HepG2 (cell line): ENCODE results near the gene LRP1B. TPM values are rescaled to one million over a fixed set of nuclear protein-coding genes. Genes with fewer than 3 reads are reported as not detected.

Source experiments
- ATAC-seq: fragments of 200-7000 bp; cut with Tn5 transposase; 3 replicates; pipeline ENCODE4 v1.9.1; 2020; ENCODE audit warnings: mild to moderate bottlenecking, moderate library complexity
- BruUV-seq: library from RNA; stranded (reverse); fragments of 400-500 nt; replicated peaks from 2 replicates; lab custom pipeline; 2021; lab: Mats Ljungman, UMichigan
- CTCF ChIA-PET: fragments of 300-600 bp; formaldehyde crosslinking; extraction: SDS; loops from one replicate; lab custom pipeline; 2021; ENCODE audit warnings: low total read pairs, inconsistent platforms, low intra/inter-chr PET ratio; lab: Yijun Ruan, JAX
- POLR2A ChIA-PET: fragments of 350-600 bp; sonication (Branson Sonifier 250); formaldehyde crosslinking; loops from one replicate; lab custom pipeline; 2020; ENCODE audit warnings: antibody characterized with exemption, inconsistent platforms; lab: Yijun Ruan, JAX
- DNase-seq: peaks from one replicate; pipeline ENCODE4 v3.0.0-alpha.2; 2015; ENCODE audit warnings: low spot score
- FAIRE-seq: peaks from 3 replicates; lab custom pipeline; 2011; peaks lifted over from hg19 to GRCh38; lab: Jason Lieb, UNC
- H2AFZ ChIP-seq: one replicate; pipeline ENCODE4 v1.6.1; 2011; ENCODE audit warnings: low read length, inconsistent platforms
- H3K27ac ChIP-seq: fragments of 300-600 bp; 3 replicates; pipeline ENCODE4 v1.8.0; 2011; ENCODE audit warnings: mixed run types, mild to moderate bottlenecking, mixed read lengths, low read length, inconsistent platforms; ENCODE audit not compliant: insufficient read depth; ENCODE audit errors: extremely low read length
- H3K27me3 ChIP-seq, 2 experiments: fragments of 200-600 bp in 1 of 2; 2 replicates in 1 of 2; 3 replicates in 1 of 2; pipeline versions ENCODE4 v1.6.0 to v1.8.0; 2011; ENCODE audit warnings: low read length in 2 of 2, mild to moderate bottlenecking in 2 of 2, moderate library complexity in 2 of 2, inconsistent platforms in 1 of 2; ENCODE audit not compliant: insufficient read depth in 2 of 2, control insufficient read depth in 1 of 2
- H3K36me3 ChIP-seq, 2 experiments: fragments of 200-600 bp in 1 of 2; replicated peaks in 1 of 2; 2 replicates in 1 of 2; 3 replicates in 1 of 2; pipeline versions ENCODE4 v1.5.1 to v1.8.0; 2011; ENCODE audit warnings: low read length in 2 of 2, inconsistent platforms in 1 of 2; ENCODE audit not compliant: insufficient read depth in 2 of 2, control insufficient read depth in 1 of 2
- H3K4me1 ChIP-seq: 2 replicates; pipeline ENCODE4 v1.5.1; 2012; ENCODE audit warnings: low read length, inconsistent platforms; ENCODE audit not compliant: insufficient read depth
- H3K4me2 ChIP-seq: 2 replicates; pipeline ENCODE4 v1.6.0; 2011; ENCODE audit warnings: low read depth, low read length, inconsistent platforms
- H3K4me3 ChIP-seq, 3 experiments: fragments of 200-600 bp in 1 of 3; sonication (generic), shearing (Covaris generic) in 1 of 3; replicated peaks in 1 of 3; 2 replicates each; pipeline ENCODE4 v1.5.1; 2011 to 2016; ENCODE audit warnings: low read length in 3 of 3, inconsistent platforms in 2 of 3, low read depth in 2 of 3, mild to moderate bottlenecking in 2 of 3, control low read depth in 1 of 3, mixed read lengths in 1 of 3; ENCODE audit not compliant: insufficient read depth in 1 of 3
- H3K79me2 ChIP-seq: one replicate; pipeline ENCODE4 v1.6.1; 2011; ENCODE audit warnings: low read length, inconsistent platforms; ENCODE audit not compliant: insufficient read depth
- H3K9ac ChIP-seq: 2 replicates; pipeline ENCODE4 v1.6.0; 2011; ENCODE audit warnings: mild to moderate bottlenecking, low read depth, low read length, inconsistent platforms; ENCODE audit not compliant: insufficient read depth
- H3K9me3 ChIP-seq: 2 replicates; pipeline ENCODE4 v1.5.1; 2012; ENCODE audit warnings: mild to moderate bottlenecking, low read length
- H4K20me1 ChIP-seq: 2 replicates; pipeline ENCODE4 v1.6.0; 2011; ENCODE audit warnings: inconsistent platforms, mild to moderate bottlenecking, low read length, moderate library complexity; ENCODE audit not compliant: insufficient read depth
- CAMTA2 ChIP-seq: sonication (generic); formaldehyde crosslinking; IDR thresholded peaks from 2 replicates; pipeline ENCODE4 v1.4.0; 2020; ENCODE audit warnings: mild to moderate bottlenecking, missing genetic modification reagents, borderline replicate concordance
- FOXA1 ChIP-seq, 2 experiments: fragments of 450-650 bp in 1 of 2; sonication (generic) in 1 of 2; formaldehyde crosslinking in 1 of 2; IDR thresholded peaks; 2 replicates each; pipeline versions ENCODE4 v1.4.0 to v1.6.1; 2016 to 2020; ENCODE audit warnings: missing genetic modification reagents in 1 of 2
- MEIS1 ChIP-seq: sonication (generic); formaldehyde crosslinking; IDR thresholded peaks from 2 replicates; pipeline ENCODE4 v1.9.0; 2021; ENCODE audit warnings: mild to moderate bottlenecking, missing genetic modification reagents, moderate library complexity, borderline replicate concordance
- PRPF4 ChIP-seq: fragments of 200-400 bp; formaldehyde crosslinking; IDR thresholded peaks from 2 replicates; pipeline ENCODE4 v1.6.1; 2016; ENCODE audit warnings: low read length, low read depth; ENCODE audit not compliant: poor library complexity, severe bottlenecking
- RARA ChIP-seq: IDR thresholded peaks from 2 replicates; pipeline ENCODE4 v1.6.1; 2016; ENCODE audit warnings: missing genetic modification reagents, missing compliant biosample characterization
- SIN3A ChIP-seq: IDR thresholded peaks from 2 replicates; pipeline ENCODE4 v1.6.1; 2011; ENCODE audit warnings: low read depth, mild to moderate bottlenecking, control low read depth, low read length, borderline replicate concordance
- SNRNP70 ChIP-seq: fragments of 200-400 bp; formaldehyde crosslinking; IDR thresholded peaks from 2 replicates; pipeline ENCODE4 v1.6.1; 2017; ENCODE audit warnings: mild to moderate bottlenecking, low read depth, low read length, moderate library complexity
- ZBTB44 ChIP-seq: sonication (generic); formaldehyde crosslinking; IDR thresholded peaks from 2 replicates; pipeline ENCODE4 v1.4.0; 2020; ENCODE audit warnings: missing genetic modification reagents
- ZMAT3 ChIP-seq: sonication (generic); formaldehyde crosslinking; conservative IDR thresholded peaks from 2 replicates; pipeline ENCODE4 v1.7.0; 2021; ENCODE audit warnings: missing genetic modification reagents
- ZNF207 ChIP-seq: fragments of 450-650 bp; IDR thresholded peaks from 2 replicates; pipeline ENCODE4 v1.6.1; 2016; ENCODE audit warnings: antibody characterized with exemption, borderline replicate concordance
- ZNF383 ChIP-seq: sonication (generic); formaldehyde crosslinking; IDR thresholded peaks from 2 replicates; pipeline ENCODE4 v1.4.0; 2020; ENCODE audit warnings: missing genetic modification reagents, mild to moderate bottlenecking, borderline replicate concordance
- ZNF468 ChIP-seq: sonication (generic); formaldehyde crosslinking; IDR thresholded peaks from 2 replicates; pipeline ENCODE4 v1.8.0; 2022; ENCODE audit warnings: mild to moderate bottlenecking, moderate library complexity, missing genetic modification reagents
- ZNF484 ChIP-seq: sonication (generic); formaldehyde crosslinking; IDR thresholded peaks from 2 replicates; pipeline ENCODE4 v1.5.1; 2020; ENCODE audit warnings: mild to moderate bottlenecking, low read depth, missing genetic modification reagents, borderline replicate concordance
- ZNF567 ChIP-seq: sonication (generic); formaldehyde crosslinking; IDR thresholded peaks from 2 replicates; pipeline ENCODE4 v1.8.1; 2023; ENCODE audit warnings: mild to moderate bottlenecking, missing genetic modification reagents, borderline replicate concordance
- ZNF652 ChIP-seq: IDR thresholded peaks from 2 replicates; pipeline ENCODE4 v1.6.1; 2016; ENCODE audit warnings: low read depth, borderline replicate concordance
- ZNF768 ChIP-seq: sonication (generic); formaldehyde crosslinking; IDR thresholded peaks from 2 replicates; pipeline ENCODE4 v1.4.0; 2020; ENCODE audit warnings: missing genetic modification reagents
- ZNF839 ChIP-seq: sonication (generic); formaldehyde crosslinking; IDR thresholded peaks from 2 replicates; pipeline ENCODE4 v1.4.0; 2020; ENCODE audit warnings: missing genetic modification reagents, mild to moderate bottlenecking, borderline replicate concordance
- ZSCAN25 ChIP-seq: sonication (generic); formaldehyde crosslinking; IDR thresholded peaks from 2 replicates; pipeline ENCODE4 v1.8.0; 2022; ENCODE audit warnings: mild to moderate bottlenecking, missing genetic modification reagents
- WGBS: methylation state at CpG from one replicate; pipeline ENCODE4 v1.1.6; 2017; ENCODE audit warnings: low lambda C conversion rate; 5-methylcytosine and 5-hydroxymethylcytosine counted together
- in situ Hi-C: cut with HindIII; loops from 2 replicates; pipeline ENCODE4 v1.10.0; 2017; ENCODE audit warnings: low pct_unique_long_range_greater_than_20kb; ENCODE audit not compliant: extremely low pct_ligation_motif_present
- intact Hi-C: fragments of 100-400 bp; cut with micrococcal nuclease; formaldehyde crosslinking; loops from one replicate; pipeline ENCODE4 v1.10.0; 2022; ENCODE audit not compliant: unreplicated experiment
- polyA plus RNA-seq, 8 experiments: library from polyadenylated mRNA; depleted of rRNA in 3 of 8; stranded (reverse) in 7 of 8; unstranded in 1 of 8; fragments of >200 nt; fragmentation: Illumina TruSeq in 4 of 8; extraction: Trizol in 4 of 8; gene quantifications; 2 replicates each; pipeline versions ENCODE4 v1.2.1 to v1.2.3, GENCODE V29; 2011 to 2016; ENCODE audit warnings: low read depth in 4 of 8, missing spikeins in 1 of 8, mixed read lengths in 1 of 8; ENCODE audit not compliant: insufficient read depth in 1 of 8
- total RNA-seq, 5 experiments: library from RNA; depleted of rRNA; stranded (reverse); fragments of >200 nt; fragmentation: Illumina TruSeq; extraction: Trizol; gene quantifications; 2 replicates each; pipeline ENCODE4 v1.2.3, GENCODE V29; 2016; ENCODE audit warnings: low read depth in 1 of 5
- TF ChIP-seq, protein P1 (sequence below): sonication (generic); formaldehyde crosslinking; IDR thresholded peaks from 2 replicates; pipeline ENCODE4 v1.4.0; 2020; ENCODE audit warnings: missing genetic modification reagents; ENCODE audit errors: not compliant biosample characterization

LRP1B gene
- total and polyA plus RNA-seq, 2 of the 13 experiments (the other 11 are each of a cell fraction or from before 2014, with no cell fraction given): 0.04 TPM; not detected in 1

DNA sequence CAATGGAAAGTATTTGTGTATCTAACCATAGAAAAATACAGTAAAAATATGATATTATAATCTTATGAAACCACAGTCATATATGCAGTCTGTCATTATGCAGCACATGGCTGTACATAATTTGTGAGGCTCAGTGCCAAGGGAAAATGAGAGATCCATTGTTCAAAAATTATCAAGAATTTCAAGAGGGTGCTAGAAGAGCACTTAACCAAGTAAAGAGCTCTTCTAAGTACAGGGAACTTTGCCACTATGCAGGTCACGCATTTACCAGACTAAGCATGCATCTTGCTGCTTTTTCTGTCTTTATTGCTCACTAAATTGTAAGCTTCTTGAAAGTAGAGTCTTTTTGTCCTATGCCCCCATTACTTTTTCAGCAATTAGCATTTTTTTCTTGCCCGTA is 438.0 kb downstream of the LRP1B start:
- WGBS: 6% methylated on average over 2 of the region's 2 CpGs
- no TSS peak for BruUV-seq
- in situ Hi-C loops: no loop called here

More for the DNA sequence above, 438.0 kb downstream of the LRP1B start:
- Histone ChIP-seq H3K27me3 (no peaks in the 10 kb centered on the region), H3K79me2 (no peaks in the 10 kb centered on the region), H3K36me3 (no peaks in the 10 kb centered on the region), H3K4me2 (no peak overlapping the region), H2AFZ (no peak overlapping the region), H4K20me1 (no peaks in the 10 kb centered on the region), H3K9me3 (no peaks in the 10 kb centered on the region), H3K27ac (no peak overlapping the region), H3K4me3 (no peak overlapping the region)
- ATAC-seq (no peak), DNase-seq (no peak), FAIRE-seq (no peak)
- intact Hi-C loops: no loop called here
- CTCF ChIA-PET: no interaction called here
- TF ChIP-seq ZNF484 (CRISPR knock-in tag) (no peak), ZSCAN25 (CRISPR knock-in tag) (no peak), ZMAT3 (no peak), RARA (no peak), ZNF383 (CRISPR knock-in tag) (no peak), ZNF207 (no peak), ZNF768 (no peak), ZNF839 (CRISPR knock-in tag) (no peak), PRPF4 (no peak), SNRNP70 (no peak), ZNF567 (CRISPR knock-in tag) (no peak), ZNF468 (CRISPR knock-in tag) (no peak), ZNF652 (CRISPR knock-in tag) (no peak), SIN3A (no peak), ZBTB44 (no peak), CAMTA2 (CRISPR knock-in tag) (no peak), MEIS1 (CRISPR knock-in tag) (no peak), FOXA1 (IDR thresholded peaks at IDR 0.05) (no peak), FOXA1 (CRISPR knock-in tag; IDR thresholded peaks at IDR 0.05) (no peak)
- TF ChIP-seq, protein P1, sequence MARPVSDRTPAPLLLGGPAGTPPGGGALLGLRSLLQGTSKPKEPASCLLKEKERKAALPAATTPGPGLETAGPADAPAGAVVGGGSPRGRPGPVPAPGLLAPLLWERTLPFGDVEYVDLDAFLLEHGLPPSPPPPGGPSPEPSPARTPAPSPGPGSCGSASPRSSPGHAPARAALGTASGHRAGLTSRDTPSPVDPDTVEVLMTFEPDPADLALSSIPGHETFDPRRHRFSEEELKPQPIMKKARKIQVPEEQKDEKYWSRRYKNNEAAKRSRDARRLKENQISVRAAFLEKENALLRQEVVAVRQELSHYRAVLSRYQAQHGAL (CRISPR knock-in tag): no peak
- TF ChIP-seq, all 625 proteins: peak for 0
- POLR2A ChIA-PET: no interaction called here
- H3K9ac ChIP-seq: no peak overlapping the region
- H3K4me1 ChIP-seq: no peaks in the 10 kb centered on the region
